Stomach (tissue), 9 donors: ENCODE measurements around the gene SCNN1B. TPM values are rescaled to one million over a fixed set of nuclear protein-coding genes. Genes with fewer than 3 reads are reported as not detected.

Source experiments
- DNase-seq, 2 donors: peaks; one replicate each; pipeline versions ENCODE4 v3.0.0 to v3.0.0-alpha.2; 2013 to 2019
- H3K27ac ChIP-seq, 5 donors: fragments of 200-600 bp in 4 of 5; sonication (generic) in 4 of 5; one replicate each; pipeline ENCODE4 v1.5.1; 2013 to 2019; ENCODE audit warnings: mild to moderate bottlenecking in 1 of 5, moderate library complexity in 1 of 5
- H3K27me3 ChIP-seq, 3 donors: fragments of 200-600 bp; sonication (generic); one replicate each; pipeline ENCODE4 v1.5.1; 2017 to 2019; ENCODE audit warnings: mixed run types in 1 of 3
- H3K36me3 ChIP-seq, 4 donors: fragments of 200-600 bp; sonication (generic); 1 replicate in 3 of 4; 2 replicates in 1 of 4; pipeline ENCODE4 v1.5.1; 2016 to 2019
- H3K4me1 ChIP-seq, 4 donors: fragments of 200-600 bp; sonication (generic); one replicate each; pipeline ENCODE4 v1.5.1; 2016 to 2019
- H3K4me3 ChIP-seq, 4 donors: fragments of 200-600 bp; sonication (generic) in 3 of 4; one replicate each; pipeline ENCODE4 v1.5.1; 2016 to 2019; ENCODE audit warnings: mild to moderate bottlenecking in 1 of 4
- H3K9me3 ChIP-seq, 4 donors: fragments of 200-600 bp; sonication (generic); one replicate each; pipeline ENCODE4 v1.5.1; 2016 to 2019
- EP300 ChIP-seq: sonication (generic); formaldehyde crosslinking; IDR thresholded peaks from one replicate; pipeline ENCODE4 v1.6.1; 2017; ENCODE audit warnings: antibody characterized with exemption
- POLR2A ChIP-seq, 4 donors: fragments of 450-650 bp; IDR thresholded peaks; one replicate each; pipeline ENCODE4 v1.6.1; 2016; ENCODE audit warnings: antibody characterized with exemption in 4 of 4, control low read depth in 2 of 4, mild to moderate bottlenecking in 1 of 4, moderate library complexity in 1 of 4
- POLR2AphosphoS5 ChIP-seq, 3 donors: sonication (generic); formaldehyde crosslinking; IDR thresholded peaks; one replicate each; pipeline ENCODE4 v1.6.1; 2016; ENCODE audit warnings: antibody characterized with exemption in 3 of 3
- WGBS, 5 donors: extraction: QIAGEN DNeasy Blood & Tissue Kit in 3 of 5; methylation state at CpG; one replicate each; pipeline versions ENCODE4 v1.1.5 to v1.1.7; 2013 to 2018; 5-methylcytosine and 5-hydroxymethylcytosine counted together
- intact Hi-C: fragments of 100-400 bp; cut with DNase I; formaldehyde crosslinking; loops from one replicate; pipeline ENCODE4 v1.15.1; 2023; ENCODE audit warnings: low total_unique reads
- polyA plus RNA-seq, 3 donors: library from polyadenylated mRNA; stranded (reverse); fragments of 200-250 nt; gene quantifications; one replicate each; pipeline ENCODE4 v1.2.3, GENCODE V29; 2013
- total RNA-seq, 5 donors: library from RNA; depleted of rRNA; stranded (reverse); fragments of >200 nt; gene quantifications; one replicate each; pipeline versions ENCODE4 v1.1.0 to v1.2.3, GENCODE V29; 2014 to 2016
- TF ChIP-seq, protein P1 (sequence below), 7 experiments: fragments of 450-650 bp in 4 of 7; fragments of 200-600 bp in 3 of 7; sonication (generic) in 3 of 7; IDR thresholded peaks; one replicate each; pipeline ENCODE4 v1.5.1; 2016 to 2019; ENCODE audit warnings: antibody characterized with exemption in 7 of 7, control low read depth in 2 of 7, mild to moderate bottlenecking in 1 of 7
- donor health status: healthy with polysubstance abuse.
- donor health status: Bipolar disorder and iron deficiency.
- donor health status: healthy.

Gene SCNN1B
- total and polyA plus RNA-seq, 8 donors = 4.1 to 97.3 (median 21.8) TPM

DNA sequence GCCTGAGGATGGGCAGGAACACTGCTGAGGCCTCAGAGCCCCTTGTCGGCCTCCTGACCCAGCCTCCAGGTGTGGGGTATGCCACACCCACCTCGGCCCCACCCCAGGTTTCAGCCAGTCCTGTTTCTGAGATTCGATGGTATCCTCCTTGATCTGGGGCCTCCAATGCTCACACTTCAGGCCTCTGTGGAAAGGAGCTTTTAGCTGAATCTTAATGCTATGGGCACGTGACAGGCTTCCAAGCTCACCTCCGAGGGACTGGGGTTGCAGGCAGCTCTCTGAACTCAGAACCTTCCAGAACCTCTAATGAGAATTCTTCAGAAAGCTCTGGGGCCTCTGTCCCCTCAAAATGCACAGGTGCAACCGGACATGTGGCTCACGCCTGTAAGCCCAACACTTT, 54.8 kb downstream of the SCNN1B start:
- no peak overlapping the region for H3K27ac ChIP-seq
- H3K9me3 ChIP-seq = no peaks in the 10 kb centered on the region
- peaks cover 0 to 11% (median 0%) of the 10 kb centered on the region in 3 donors for H3K27me3 ChIP-seq
- WGBS, 5 donors = 90 to 96% (median 92%) methylated on average over 5 to 7 of the region's 7 CpGs
- no peaks in the 10 kb centered on the region for H3K36me3 ChIP-seq
- H3K4me3 ChIP-seq = no peak overlapping the region
- TF ChIP-seq POLR2AphosphoS5 (IDR thresholded peaks at IDR 0.05) (no peak), POLR2A (IDR thresholded peaks at IDR 0.05) (no peak), EP300 (no peak)
- TF ChIP-seq, protein P1, sequence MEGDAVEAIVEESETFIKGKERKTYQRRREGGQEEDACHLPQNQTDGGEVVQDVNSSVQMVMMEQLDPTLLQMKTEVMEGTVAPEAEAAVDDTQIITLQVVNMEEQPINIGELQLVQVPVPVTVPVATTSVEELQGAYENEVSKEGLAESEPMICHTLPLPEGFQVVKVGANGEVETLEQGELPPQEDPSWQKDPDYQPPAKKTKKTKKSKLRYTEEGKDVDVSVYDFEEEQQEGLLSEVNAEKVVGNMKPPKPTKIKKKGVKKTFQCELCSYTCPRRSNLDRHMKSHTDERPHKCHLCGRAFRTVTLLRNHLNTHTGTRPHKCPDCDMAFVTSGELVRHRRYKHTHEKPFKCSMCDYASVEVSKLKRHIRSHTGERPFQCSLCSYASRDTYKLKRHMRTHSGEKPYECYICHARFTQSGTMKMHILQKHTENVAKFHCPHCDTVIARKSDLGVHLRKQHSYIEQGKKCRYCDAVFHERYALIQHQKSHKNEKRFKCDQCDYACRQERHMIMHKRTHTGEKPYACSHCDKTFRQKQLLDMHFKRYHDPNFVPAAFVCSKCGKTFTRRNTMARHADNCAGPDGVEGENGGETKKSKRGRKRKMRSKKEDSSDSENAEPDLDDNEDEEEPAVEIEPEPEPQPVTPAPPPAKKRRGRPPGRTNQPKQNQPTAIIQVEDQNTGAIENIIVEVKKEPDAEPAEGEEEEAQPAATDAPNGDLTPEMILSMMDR (IDR thresholded peaks at IDR 0.05) = no peak
- H3K4me1 ChIP-seq = peaks cover 0 to 5% (median 2%) of the 10 kb centered on the region in 4 donors
- intact Hi-C loops = no loop called here
- DNase-seq = no peak

DNA sequence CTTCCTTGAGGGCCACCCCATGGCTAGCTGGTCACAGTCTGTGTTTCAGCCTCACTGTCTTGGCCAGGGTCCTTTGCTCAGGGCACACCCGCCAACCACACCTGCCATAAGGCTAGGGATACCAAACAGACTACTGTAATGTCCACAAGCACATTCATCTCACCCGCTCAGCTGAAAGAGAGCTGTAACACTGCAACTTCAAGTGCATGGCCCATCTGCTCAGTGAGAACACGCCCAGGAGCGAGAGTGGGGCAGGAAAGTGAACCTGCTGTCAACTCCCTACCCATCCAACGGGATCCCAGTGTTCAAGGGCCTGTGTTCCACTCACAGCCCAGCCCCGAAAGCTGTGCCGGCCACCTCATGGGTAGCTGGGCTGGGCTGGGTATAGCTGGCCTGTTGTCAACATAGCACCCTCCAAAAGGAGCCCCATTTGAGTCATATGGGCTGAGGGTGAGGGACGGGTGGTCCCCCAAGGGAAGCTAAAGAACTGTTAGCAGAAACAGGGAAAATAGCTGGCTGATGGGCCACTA, 55.7 kb downstream of the SCNN1B start:
- no peak for DNase-seq
- 84 to 90% (median 86%) methylated on average over 7 to 8 of the region's 8 CpGs for WGBS, 5 donors
- no peak overlapping the region for H3K4me3 ChIP-seq
- H3K9me3 ChIP-seq = no peaks in the 10 kb centered on the region
- H3K27ac ChIP-seq = no peak overlapping the region
- TF ChIP-seq, protein P1 (IDR thresholded peaks at IDR 0.05) = no peak
- TF ChIP-seq POLR2AphosphoS5 (IDR thresholded peaks at IDR 0.05) (no peak), POLR2A (IDR thresholded peaks at IDR 0.05) (no peak), EP300 (no peak)
- peaks cover 5 to 14% (median 10%) of the 10 kb centered on the region in 4 donors for H3K4me1 ChIP-seq
- H3K27me3 ChIP-seq = peaks cover 0 to 11% (median 0%) of the 10 kb centered on the region in 3 donors
- intact Hi-C loops = no loop called here
- no peaks in the 10 kb centered on the region for H3K36me3 ChIP-seq

- DNase-seq = no peak
- peaks cover 0 to 4% (median 0%) of the 10 kb centered on the region in 3 donors for H3K27me3 ChIP-seq
- H3K9me3 ChIP-seq = no peaks in the 10 kb centered on the region
- no peaks in the 10 kb centered on the region for H3K36me3 ChIP-seq
- H3K4me3 ChIP-seq = no peak overlapping the region
- TF ChIP-seq EP300 (no peak), POLR2A (IDR thresholded peaks at IDR 0.05) (no peak), POLR2AphosphoS5 (IDR thresholded peaks at IDR 0.05) (no peak)
- TF ChIP-seq, protein P1 (IDR thresholded peaks at IDR 0.05) = no peak
- intact Hi-C loops = no loop called here
- 74 to 87% (median 77%) methylated on average over 8 of the region's 8 CpGs for WGBS, 5 donors
- peaks cover 11 to 23% (median 16%) of the 10 kb centered on the region in 4 donors for H3K4me1 ChIP-seq
- no peak overlapping the region for H3K27ac ChIP-seq
These were observed 57.1 kb downstream of the SCNN1B start for GRCh38 chr16:23359092-23359760.

GRCh38 chr16:23362460-23363317, 60.6 kb downstream of the SCNN1B start:
- no peak overlapping the region for H3K4me3 ChIP-seq
- H3K27ac ChIP-seq = peak overlapping the region; percentile 74 to 81 (median 74)
- H3K9me3 ChIP-seq = no peaks in the 10 kb centered on the region
- no peaks in the 10 kb centered on the region for H3K36me3 ChIP-seq
- peaks cover 0 to 4% (median 0%) of the 10 kb centered on the region in 3 donors for H3K27me3 ChIP-seq
- intact Hi-C loops = no loop called here
- TF ChIP-seq POLR2A (IDR thresholded peaks at IDR 0.05) (no peak), POLR2AphosphoS5 (IDR thresholded peaks at IDR 0.05) (peak in 2 of 3 donors; percentile 74 to 77), EP300 (no peak)
- TF ChIP-seq, protein P1 (IDR thresholded peaks at IDR 0.05) = no peak
- peak; percentile 72 to 88 for DNase-seq
- H3K4me1 ChIP-seq = peaks cover 11 to 31% (median 16%) of the 10 kb centered on the region in 4 donors
- WGBS, 5 donors = 27 to 55% (median 41%) methylated on average over 10 to 11 of the region's 11 CpGs
